K562 (cell line): ENCODE measurements around the gene XAB2. TPM values are rescaled to one million over a fixed set of nuclear protein-coding genes. Genes with fewer than 3 reads are reported as not detected.

Experiments
- ATAC-seq: fragments of 200-7000 bp; cut with Tn5 transposase; 3 replicates; pipeline ENCODE4 v1.9.1; 2020; ENCODE audit warnings: moderate library complexity
- BruUV-seq: library from RNA; stranded (reverse); fragments of 400-500 nt; replicated peaks from 2 replicates; lab custom pipeline; 2021; lab: Mats Ljungman, UMichigan
- CTCF ChIA-PET: fragments of 300-600 bp; formaldehyde crosslinking; extraction: SDS; loops from one replicate; lab custom pipeline; 2021; ENCODE audit warnings: low intra/inter-chr PET ratio; lab: Yijun Ruan, JAX
- POLR2A ChIA-PET: fragments of 300-600, 350-650 bp; sonication (Branson Sonifier 250); formaldehyde crosslinking; extraction: SDS; loops from one replicate; lab custom pipeline; 2021; ENCODE audit warnings: antibody characterized with exemption, inconsistent platforms; lab: Yijun Ruan, JAX
- DNase-seq, 4 experiments: peaks; one replicate each; pipeline versions ENCODE4 v3.0.0 to v3.0.0-alpha.2; 2011 to 2018; ENCODE audit warnings: low spot score in 3 of 4, mixed read lengths in 3 of 4; ENCODE audit errors: extremely low read depth in 1 of 4
- FAIRE-seq: peaks from 2 replicates; lab custom pipeline; 2011; peaks lifted over from hg19 to GRCh38; lab: Jason Lieb, UNC
- H2AFZ ChIP-seq: 2 replicates; pipeline ENCODE4 v1.6.0; 2011; ENCODE audit warnings: low read depth, low read length, control low read depth, inconsistent platforms
- H3K27ac ChIP-seq: fragments of 200-600 bp; 3 replicates; pipeline ENCODE4 v1.8.0; 2011; ENCODE audit warnings: low read depth, mild to moderate bottlenecking, control low read depth, inconsistent platforms, low read length, moderate library complexity, mixed read lengths; ENCODE audit errors: extremely low read depth
- H3K27me3 ChIP-seq, 2 experiments: fragments of 300-600 bp in 1 of 2; 2 replicates in 1 of 2; 3 replicates in 1 of 2; pipeline versions ENCODE4 v1.6.0 to v1.8.0; 2011; ENCODE audit warnings: inconsistent platforms in 2 of 2, low read length in 2 of 2, mild to moderate bottlenecking in 1 of 2, mixed read lengths in 1 of 2, moderate library complexity in 1 of 2; ENCODE audit not compliant: control insufficient read depth in 2 of 2, insufficient read depth in 2 of 2
- H3K36me3 ChIP-seq: fragments of 300-600 bp; 3 replicates; pipeline ENCODE4 v1.8.0; 2011; ENCODE audit warnings: mild to moderate bottlenecking, low read length, inconsistent platforms; ENCODE audit not compliant: control insufficient read depth, insufficient read depth
- H3K4me1 ChIP-seq, 2 experiments: fragments of 200-600 bp in 1 of 2; replicated peaks in 1 of 2; 2 replicates in 1 of 2; 3 replicates in 1 of 2; pipeline versions ENCODE4 v1.5.1 to v1.8.0; 2011; ENCODE audit warnings: inconsistent platforms in 2 of 2, low read length in 2 of 2, mild to moderate bottlenecking in 1 of 2, mixed read lengths in 1 of 2, moderate library complexity in 1 of 2; ENCODE audit not compliant: control insufficient read depth in 2 of 2, insufficient read depth in 2 of 2
- H3K4me2 ChIP-seq: 2 replicates; pipeline ENCODE4 v1.6.1; 2011; ENCODE audit warnings: low read length, control low read depth, inconsistent platforms, mixed read lengths; ENCODE audit not compliant: insufficient read depth
- H3K4me3 ChIP-seq: fragments of 200-600 bp; sonication (generic), shearing (Covaris generic); 2 replicates; pipeline ENCODE4 v1.5.1; 2016; ENCODE audit warnings: control low read depth, inconsistent platforms
- H3K79me2 ChIP-seq: fragments of 200-600 bp; 3 replicates; pipeline ENCODE4 v1.8.0; 2011; ENCODE audit warnings: low read length, inconsistent platforms; ENCODE audit not compliant: control insufficient read depth, insufficient read depth
- H3K9ac ChIP-seq, 2 experiments: 2 replicates each; pipeline versions ENCODE4 v1.6.0 to v1.6.1; 2011; ENCODE audit warnings: low read depth in 2 of 2, low read length in 2 of 2, control low read depth in 1 of 2, inconsistent platforms in 1 of 2, mild to moderate bottlenecking in 1 of 2, mixed read lengths in 1 of 2; ENCODE audit not compliant: insufficient read depth in 1 of 2
- H3K9me1 ChIP-seq: one replicate; pipeline ENCODE4 v1.6.0; 2011; ENCODE audit warnings: inconsistent platforms, mild to moderate bottlenecking, low read length, moderate library complexity; ENCODE audit not compliant: control insufficient read depth, insufficient read depth
- H3K9me3 ChIP-seq: replicated peaks from 2 replicates; pipeline ENCODE4 v1.5.1; 2011; ENCODE audit warnings: low read depth, low read length, inconsistent platforms; ENCODE audit not compliant: control insufficient read depth, insufficient read depth
- H4K20me1 ChIP-seq: replicated peaks from 2 replicates; pipeline ENCODE4 v1.6.1; 2011; ENCODE audit warnings: low read length, inconsistent platforms, mixed read lengths; ENCODE audit not compliant: control insufficient read depth, insufficient read depth
- ARID1B ChIP-seq: fragments of 450-650 bp; IDR thresholded peaks from 2 replicates; pipeline ENCODE4 v1.6.1; 2016; ENCODE audit warnings: antibody characterized with exemption, mild to moderate bottlenecking, inconsistent platforms
- CBFA2T2 ChIP-seq: fragments of 450-650 bp; conservative IDR thresholded peaks from 2 replicates; pipeline ENCODE4 v1.6.1; 2017; ENCODE audit warnings: mild to moderate bottlenecking
- CBFA2T3 ChIP-seq: fragments of 450-650 bp; IDR thresholded peaks from 2 replicates; pipeline ENCODE4 v1.6.1; 2017
- DIDO1 ChIP-seq: fragments of 450-650 bp; IDR thresholded peaks from 2 replicates; pipeline ENCODE4 v1.6.1; 2016; ENCODE audit warnings: low read depth, missing biosample characterization, missing genetic modification characterization
- DPF2 ChIP-seq: fragments of 450-650 bp; IDR thresholded peaks from 2 replicates; pipeline ENCODE4 v1.6.1; 2016
- EGR1 ChIP-seq: fragments of 450-650 bp; conservative IDR thresholded peaks from 2 replicates; pipeline ENCODE4 v1.6.1; 2017; ENCODE audit warnings: mild to moderate bottlenecking
- EHMT2 ChIP-seq: fragments of 450-650 bp; IDR thresholded peaks from 2 replicates; pipeline ENCODE4 v1.6.1; 2018; ENCODE audit warnings: antibody characterized with exemption
- FOXK1 ChIP-seq: sonication (generic); formaldehyde crosslinking; IDR thresholded peaks from 2 replicates; pipeline ENCODE4 v1.8.0; 2022; ENCODE audit warnings: missing genetic modification reagents, mild to moderate bottlenecking, borderline replicate concordance
- GTF2F1 ChIP-seq: IDR thresholded peaks from 2 replicates; pipeline ENCODE4 v1.6.1; 2011; ENCODE audit warnings: low read depth, low read length, improper control_type of control experiment
- HDAC1 ChIP-seq, 2 experiments: fragments of 450-650 bp; IDR thresholded peaks; 2 replicates each; pipeline ENCODE4 v1.6.1; 2016 to 2017; ENCODE audit warnings: inconsistent platforms in 1 of 2, mild to moderate bottlenecking in 1 of 2, moderate library complexity in 1 of 2
- HES1 ChIP-seq: fragments of 450-650 bp; IDR thresholded peaks from 2 replicates; pipeline ENCODE4 v1.6.1; 2016; ENCODE audit warnings: low read depth, mild to moderate bottlenecking, moderate library complexity
- MCM3 ChIP-seq: fragments of 450-650 bp; IDR thresholded peaks from 2 replicates; pipeline ENCODE4 v1.6.1; 2016
- MNT ChIP-seq, 2 experiments: fragments of 450-650 bp; conservative IDR thresholded peaks; 2 replicates each; pipeline ENCODE4 v1.6.1; 2017; ENCODE audit warnings: mild to moderate bottlenecking in 2 of 2, moderate library complexity in 2 of 2
- POLR2G ChIP-seq: fragments of 200-400 bp; formaldehyde crosslinking; IDR thresholded peaks from 2 replicates; pipeline ENCODE4 v1.6.1; 2017; ENCODE audit warnings: low read depth, mild to moderate bottlenecking, antibody characterized with exemption, low read length, moderate library complexity
- SMAD3 ChIP-seq: fragments of 450-650 bp; formaldehyde crosslinking; conservative IDR thresholded peaks from 2 replicates; pipeline ENCODE4 v1.4.0; 2020; ENCODE audit warnings: mild to moderate bottlenecking
- SMARCA4 ChIP-seq: fragments of 450-650 bp; IDR thresholded peaks from 2 replicates; pipeline ENCODE4 v1.6.1; 2016
- SOX6 ChIP-seq: fragments of 450-650 bp; IDR thresholded peaks from 2 replicates; pipeline ENCODE4 v1.6.1; 2014; ENCODE audit warnings: mild to moderate bottlenecking
- TAL1 ChIP-seq: fragments of 450-650 bp; IDR thresholded peaks from 2 replicates; pipeline ENCODE4 v1.6.1; 2016; ENCODE audit warnings: mild to moderate bottlenecking
- TCF3 ChIP-seq: sonication (generic); formaldehyde crosslinking; IDR thresholded peaks from 2 replicates; pipeline ENCODE4 v1.4.0; 2020; ENCODE audit warnings: mild to moderate bottlenecking, missing genetic modification reagents
- THRA ChIP-seq: fragments of 450-650 bp; IDR thresholded peaks from 2 replicates; pipeline ENCODE4 v1.6.1; 2017; ENCODE audit warnings: mild to moderate bottlenecking, moderate library complexity
- ZNF655 ChIP-seq: fragments of 250-450 bp; sonication (Bioruptor Pico); IDR thresholded peaks from 2 replicates; pipeline ENCODE4 v1.5.0; 2021
- ZZZ3 ChIP-seq: fragments of 450-650 bp; IDR thresholded peaks from 2 replicates; pipeline ENCODE4 v1.6.1; 2016; ENCODE audit warnings: antibody characterized with exemption, mild to moderate bottlenecking, moderate library complexity
- WGBS: fragments of 100-300 bp; shearing (Covaris generic); methylation state at CpG from one replicate; pipeline ENCODE4 v1.1.6; 2016; ENCODE audit warnings: low coverage, mixed read lengths; ENCODE audit not compliant: insufficient coverage; ENCODE audit errors: missing lambda C conversion rate; 5-methylcytosine and 5-hydroxymethylcytosine counted together
- in situ Hi-C: fragments of 300-500 bp; cut with MboI; formaldehyde crosslinking; loops from 4 replicates; pipeline ENCODE4 v1.15.0; 2018; ENCODE audit warnings: inconsistent platforms, mixed read lengths
- intact Hi-C: fragments of 100-400 bp; cut with micrococcal nuclease; formaldehyde crosslinking; loops from 2 replicates; pipeline ENCODE4 v1.14.2; 2022
- polyA plus RNA-seq, 8 experiments: library from polyadenylated mRNA; depleted of rRNA in 4 of 8; stranded (reverse) in 5 of 8; unstranded in 3 of 8; fragments of >200 nt; fragmentation: Nextera tagmentation in 2 of 8; fragmentation: Illumina TruSeq in 1 of 8; extraction: Ambion mirVana in 2 of 8; extraction: Trizol in 1 of 8; gene quantifications; 2 replicates each; pipeline versions ENCODE4 v1.2.1 to v1.2.3, GENCODE V29; 2011 to 2014; ENCODE audit warnings: inconsistent platforms in 1 of 8, missing spikeins in 1 of 8
- total RNA-seq, 7 experiments: library from RNA; depleted of rRNA in 6 of 7; stranded (reverse); fragments of >200 nt in 6 of 7; fragmentation: Illumina TruSeq in 2 of 7; extraction: Trizol in 2 of 7; gene quantifications; 2 replicates each; pipeline versions ENCODE4 v1.2.1 to v1.2.3, GENCODE V29; 2011 to 2021; ENCODE audit warnings: low replicate concordance in 1 of 7

XAB2 gene
- total and polyA plus RNA-seq, 9 of the 15 experiments (the other 6 are each of a cell fraction or from before 2014, with no cell fraction given), result 0.21 to 58.3 (median 20.0) TPM

- peak overlapping the region; percentile 18; the same call in 1 of the 2 replicates for H3K4me2 ChIP-seq
- in situ Hi-C loops (no loop called here), intact Hi-C loops (no loop called here)
- no TSS peak for BruUV-seq
- TF ChIP-seq TAL1 (peak; percentile 26; the same call in 1 of the 2 replicates), DPF2 (peak; percentile 24; the same call in 1 of the 2 replicates), MNT (conservative IDR thresholded peaks at IDR 0.05) (no peak), ZZZ3 (no peak), ARID1B (peak; percentile 58; the same call in 1 of the 2 replicates), TCF3 (CRISPR knock-in tag) (peak; percentile 40), DIDO1 (tag) (no peak), THRA (no peak), ZNF655 (no peak), HES1 (no peak), SMARCA4 (0 out of 2 replicates have a peak, but pooled peaks have one; percentile 16), SOX6 (peak; percentile 74; the same call in 1 of the 2 replicates), CBFA2T3 (peak; percentile 55; the same call in 1 of the 2 replicates), SMAD3 (no peak), EGR1 (peak; percentile 22), GTF2F1 (no peak), EHMT2 (0 out of 2 replicates have a peak, but pooled peaks have one; percentile 44), CBFA2T2 (no peak; the same call in 1 of the 2 replicates), HDAC1 (IDR thresholded peaks at IDR 0.05) (peak in 1 of 2 experiments; percentile 34; a peak in 2 of 4 replicates), MCM3 (no peak), FOXK1 (CRISPR knock-in tag) (no peak), POLR2G (no peak)
- H3K27ac ChIP-seq, result no peak overlapping the region
- no peaks in the 10 kb centered on the region for H4K20me1 ChIP-seq
- ChIA-PET POLR2A (interaction anchor here (0.6 kb wide), 1 partner anchor 227 kb away, joined by 3 read pairs; no protein-coding TSS in a partner anchor), CTCF (no interaction called here)
- no peak overlapping the region for H2AFZ ChIP-seq
- DNase-seq (peak in 2 of 4 experiments; percentile 26 to 43), FAIRE-seq (peak; percentile 29), ATAC-seq (peak; percentile 85)
- WGBS, result 0% methylated on average over 6 of the region's 6 CpGs
- H3K9me3 ChIP-seq, result no peaks in the 10 kb centered on the region
- no peaks in the 10 kb centered on the region for H3K36me3 ChIP-seq
- no peak overlapping the region for H3K4me3 ChIP-seq
- H3K4me1 ChIP-seq, result peaks cover 3 to 8% of the 10 kb centered on the region in 2 experiments; a peak in 2 of 5 replicates
- peak overlapping the region in 1 of 2 experiments; percentile 68; a peak in 1 of 4 replicates for H3K9ac ChIP-seq
- H3K79me2 ChIP-seq, result no peaks in the 10 kb centered on the region
- H3K27me3 ChIP-seq, result peaks cover 6 to 40% of the 10 kb centered on the region in 2 experiments
- H3K9me1 ChIP-seq, result no peaks in the 10 kb centered on the region
Measured at GRCh38 chr19:7579182-7579581, 50.2 kb downstream of the XAB2 start.
